Panc1 (cell line): Measurements from ENCODE around the gene PSTPIP1. TPM values are rescaled to one million over a fixed set of nuclear protein-coding genes. Genes with fewer than 3 reads are reported as not detected.

Experiments
- ATAC-seq: fragments of 200-7000 bp; cut with Tn5 transposase; 2 replicates; pipeline ENCODE4 v1.9.1; 2020; ENCODE audit warnings: mild to moderate bottlenecking, moderate library complexity
- BruUV-seq: library from RNA; stranded (reverse); fragments of 400-500 nt; replicated peaks from 2 replicates; lab custom pipeline; 2021; lab: Mats Ljungman, UMichigan
- CTCF ChIA-PET: fragments of 300-600 bp; sonication (Branson Sonifier 250); formaldehyde crosslinking; loops from one replicate; lab custom pipeline; 2022; ENCODE audit warnings: antibody characterized with exemption; lab: Charles Lee
- POLR2A ChIA-PET: fragments of 300-600 bp; sonication (Branson Sonifier 250); formaldehyde crosslinking; loops from one replicate; lab custom pipeline; 2022; ENCODE audit warnings: antibody characterized with exemption; lab: Charles Lee
- DNase-seq: peaks from one replicate; pipeline ENCODE4 v3.0.0-alpha.2; 2010; ENCODE audit warnings: low read depth, low spot score
- H3K27ac ChIP-seq: 2 replicates; pipeline ENCODE4 v1.5.1; 2011; ENCODE audit warnings: mild to moderate bottlenecking, low read length, inconsistent platforms
- H3K27me3 ChIP-seq: fragments of 200-500 bp; sonication (Bioruptor generic); 2 replicates; pipeline ENCODE4 v1.6.0; 2014; ENCODE audit warnings: low read length, inconsistent platforms; ENCODE audit not compliant: control insufficient read depth, insufficient read depth
- H3K36me3 ChIP-seq: fragments of 200-500 bp; sonication (Bioruptor generic); 2 replicates; pipeline ENCODE4 v1.5.1; 2014; ENCODE audit warnings: inconsistent platforms, mild to moderate bottlenecking, low read length, moderate library complexity; ENCODE audit not compliant: control insufficient read depth, insufficient read depth
- H3K4me1 ChIP-seq: 2 replicates; pipeline ENCODE4 v1.5.1; 2011; ENCODE audit warnings: inconsistent platforms, mild to moderate bottlenecking, low read length, moderate library complexity; ENCODE audit not compliant: control insufficient read depth, insufficient read depth
- H3K4me3 ChIP-seq, 2 experiments: 2 replicates each; pipeline ENCODE4 v1.5.1; 2011 to 2012; ENCODE audit warnings: low read depth in 2 of 2, low read length in 2 of 2, mild to moderate bottlenecking in 2 of 2, inconsistent platforms in 1 of 2, moderate library complexity in 1 of 2
- H3K9me3 ChIP-seq: fragments of 200-500 bp; sonication (Bioruptor generic); 2 replicates; pipeline ENCODE4 v1.5.1; 2014; ENCODE audit warnings: low read depth, mild to moderate bottlenecking, inconsistent platforms, low read length, moderate library complexity; ENCODE audit not compliant: control insufficient read depth, insufficient read depth
- POLR2AphosphoS5 ChIP-seq: IDR thresholded peaks from 2 replicates; pipeline ENCODE4 v1.6.1; 2012; ENCODE audit warnings: mild to moderate bottlenecking, low read depth, low read length, moderate library complexity
- REST ChIP-seq, 2 experiments: IDR thresholded peaks; 2 replicates each; pipeline ENCODE4 v1.6.1; 2011 to 2012; ENCODE audit warnings: low read depth in 2 of 2, control low read depth in 1 of 2, low read length in 1 of 2, mild to moderate bottlenecking in 1 of 2, moderate library complexity in 1 of 2; ENCODE audit not compliant: insufficient read depth in 1 of 2
- SIN3A ChIP-seq: IDR thresholded peaks from 2 replicates; pipeline ENCODE4 v1.6.1; 2012; ENCODE audit warnings: low read depth, mild to moderate bottlenecking, low read length, moderate library complexity, borderline replicate concordance; ENCODE audit not compliant: insufficient read depth
- TCF7L2 ChIP-seq: IDR thresholded peaks from 2 replicates; pipeline ENCODE4 v1.6.1; 2011; ENCODE audit warnings: mild to moderate bottlenecking, low read depth, low read length, inconsistent platforms
- in situ Hi-C: cut with HindIII; loops from 2 replicates; pipeline ENCODE4 v1.10.0; 2016; ENCODE audit warnings: low sequenced_read_pairs, low pct_unique_long_range_greater_than_20kb
- intact Hi-C: fragments of 100-400 bp; cut with micrococcal nuclease; formaldehyde crosslinking; loops from one replicate; pipeline ENCODE4 v1.10.0; 2022; ENCODE audit not compliant: unreplicated experiment
- total RNA-seq: library from RNA; stranded (reverse); gene quantifications from one replicate; pipeline ENCODE4 v1.2.1, GENCODE V29; 2021; ENCODE audit not compliant: unreplicated experiment
- TF ChIP-seq, protein P1 (sequence below): fragments of 450-650 bp; IDR thresholded peaks from 2 replicates; pipeline ENCODE4 v1.5.1; 2017; ENCODE audit warnings: mild to moderate bottlenecking

The PSTPIP1 gene
- total RNA-seq, 1 experiment from 2014 or later, result 0.46 TPM

GRCh38 chr15:76982756-76983155 is 12.2 kb upstream of the PSTPIP1 start:
- ATAC-seq (no peak), DNase-seq (no peak)
- no peak overlapping the region for H3K4me3 ChIP-seq
- H3K27me3 ChIP-seq, result no peaks in the 10 kb centered on the region; the same call in 1 of the 2 replicates
- POLR2A ChIA-PET, result no interaction called here
- no TSS peak for BruUV-seq
- intact Hi-C loops (no loop called here), in situ Hi-C loops (no loop called here)
- no peak for TF ChIP-seq REST (IDR thresholded peaks at IDR 0.05; ENCODE audit: insufficient read depth in 1 of 2, low read depth in 2 of 2, low read length in 1 of 2)
- no peak for TF ChIP-seq POLR2AphosphoS5
- TF ChIP-seq, protein P1, sequence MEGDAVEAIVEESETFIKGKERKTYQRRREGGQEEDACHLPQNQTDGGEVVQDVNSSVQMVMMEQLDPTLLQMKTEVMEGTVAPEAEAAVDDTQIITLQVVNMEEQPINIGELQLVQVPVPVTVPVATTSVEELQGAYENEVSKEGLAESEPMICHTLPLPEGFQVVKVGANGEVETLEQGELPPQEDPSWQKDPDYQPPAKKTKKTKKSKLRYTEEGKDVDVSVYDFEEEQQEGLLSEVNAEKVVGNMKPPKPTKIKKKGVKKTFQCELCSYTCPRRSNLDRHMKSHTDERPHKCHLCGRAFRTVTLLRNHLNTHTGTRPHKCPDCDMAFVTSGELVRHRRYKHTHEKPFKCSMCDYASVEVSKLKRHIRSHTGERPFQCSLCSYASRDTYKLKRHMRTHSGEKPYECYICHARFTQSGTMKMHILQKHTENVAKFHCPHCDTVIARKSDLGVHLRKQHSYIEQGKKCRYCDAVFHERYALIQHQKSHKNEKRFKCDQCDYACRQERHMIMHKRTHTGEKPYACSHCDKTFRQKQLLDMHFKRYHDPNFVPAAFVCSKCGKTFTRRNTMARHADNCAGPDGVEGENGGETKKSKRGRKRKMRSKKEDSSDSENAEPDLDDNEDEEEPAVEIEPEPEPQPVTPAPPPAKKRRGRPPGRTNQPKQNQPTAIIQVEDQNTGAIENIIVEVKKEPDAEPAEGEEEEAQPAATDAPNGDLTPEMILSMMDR, result no peak
- no peak for TF ChIP-seq TCF7L2
- TF ChIP-seq SIN3A, result no peak
- H3K27ac ChIP-seq, result no peak overlapping the region
- no peaks in the 10 kb centered on the region for H3K36me3 ChIP-seq
- H3K9me3 ChIP-seq, result no peaks in the 10 kb centered on the region
- no peaks in the 10 kb centered on the region for H3K4me1 ChIP-seq
- CTCF ChIA-PET, result no interaction called here

- Histone ChIP-seq H3K9me3 (no peaks in the 10 kb centered on the region), H3K4me3 (no peak overlapping the region), H3K4me1 (no peaks in the 10 kb centered on the region), H3K36me3 (no peaks in the 10 kb centered on the region), H3K27ac (no peak overlapping the region), H3K27me3 (no peaks in the 10 kb centered on the region; the same call in 1 of the 2 replicates)
- in situ Hi-C loops (no loop called here), intact Hi-C loops (no loop called here)
- BruUV-seq, result no TSS peak
- ChIA-PET POLR2A (no interaction called here), CTCF (no interaction called here)
- DNase-seq (no peak), ATAC-seq (no peak)
- TF ChIP-seq SIN3A (no peak), REST (IDR thresholded peaks at IDR 0.05; ENCODE audit: insufficient read depth in 1 of 2, low read depth in 2 of 2, low read length in 1 of 2) (no peak), TCF7L2 (no peak), POLR2AphosphoS5 (no peak)
- TF ChIP-seq, protein P1, result no peak
Observed at GRCh38 chr15:76983590-76984375, 11.1 kb upstream of the PSTPIP1 start.
